Measurements from ENCODE around the gene KIAA0319L. TPM values are rescaled to one million over a fixed set of nuclear protein-coding genes. Genes with fewer than 3 reads are reported as not detected.

Gene KIAA0319L
- polyA plus RNA-seq, 1 donor from 2014 or later = 38.1 TPM

- no peaks in the 10 kb centered on the region for H4K20me1 ChIP-seq (ENCODE audit: insufficient read depth)
- no peak overlapping the region for H3K4me2 ChIP-seq (ENCODE audit: low read length)
- no peaks in the 10 kb centered on the region for H3F3A ChIP-seq (ENCODE audit: insufficient read depth, low read length, poor library complexity, severe bottlenecking)
- no peak overlapping the region for H3K9ac ChIP-seq (ENCODE audit: low read length)
- H3K9me2 ChIP-seq (ENCODE audit: insufficient read depth, low read length) = no peaks in the 10 kb centered on the region
- H3K9me3 ChIP-seq (ENCODE audit: low read length) = no peaks in the 10 kb centered on the region
- no peak overlapping the region for H3K4me3 ChIP-seq (ENCODE audit: low read length)
- TF ChIP-seq EZH2 (IDR thresholded peaks at IDR 0.05; ENCODE audit: borderline replicate concordance, insufficient read depth, low read length, poor library complexity, severe bottlenecking) (no peak), POLR2AphosphoS5 (IDR thresholded peaks at IDR 0.05) (no peak), CTCF (IDR thresholded peaks at IDR 0.05; ENCODE audit: poor library complexity, severe bottlenecking) (no peak), EP300 (conservative IDR thresholded peaks at IDR 0.05; ENCODE audit: poor library complexity, severe bottlenecking) (no peak), RAD21 (conservative IDR thresholded peaks at IDR 0.05) (no peak), MXI1 (conservative IDR thresholded peaks at IDR 0.05; ENCODE audit: poor library complexity, severe bottlenecking) (no peak)
- TF ChIP-seq, protein P1, sequence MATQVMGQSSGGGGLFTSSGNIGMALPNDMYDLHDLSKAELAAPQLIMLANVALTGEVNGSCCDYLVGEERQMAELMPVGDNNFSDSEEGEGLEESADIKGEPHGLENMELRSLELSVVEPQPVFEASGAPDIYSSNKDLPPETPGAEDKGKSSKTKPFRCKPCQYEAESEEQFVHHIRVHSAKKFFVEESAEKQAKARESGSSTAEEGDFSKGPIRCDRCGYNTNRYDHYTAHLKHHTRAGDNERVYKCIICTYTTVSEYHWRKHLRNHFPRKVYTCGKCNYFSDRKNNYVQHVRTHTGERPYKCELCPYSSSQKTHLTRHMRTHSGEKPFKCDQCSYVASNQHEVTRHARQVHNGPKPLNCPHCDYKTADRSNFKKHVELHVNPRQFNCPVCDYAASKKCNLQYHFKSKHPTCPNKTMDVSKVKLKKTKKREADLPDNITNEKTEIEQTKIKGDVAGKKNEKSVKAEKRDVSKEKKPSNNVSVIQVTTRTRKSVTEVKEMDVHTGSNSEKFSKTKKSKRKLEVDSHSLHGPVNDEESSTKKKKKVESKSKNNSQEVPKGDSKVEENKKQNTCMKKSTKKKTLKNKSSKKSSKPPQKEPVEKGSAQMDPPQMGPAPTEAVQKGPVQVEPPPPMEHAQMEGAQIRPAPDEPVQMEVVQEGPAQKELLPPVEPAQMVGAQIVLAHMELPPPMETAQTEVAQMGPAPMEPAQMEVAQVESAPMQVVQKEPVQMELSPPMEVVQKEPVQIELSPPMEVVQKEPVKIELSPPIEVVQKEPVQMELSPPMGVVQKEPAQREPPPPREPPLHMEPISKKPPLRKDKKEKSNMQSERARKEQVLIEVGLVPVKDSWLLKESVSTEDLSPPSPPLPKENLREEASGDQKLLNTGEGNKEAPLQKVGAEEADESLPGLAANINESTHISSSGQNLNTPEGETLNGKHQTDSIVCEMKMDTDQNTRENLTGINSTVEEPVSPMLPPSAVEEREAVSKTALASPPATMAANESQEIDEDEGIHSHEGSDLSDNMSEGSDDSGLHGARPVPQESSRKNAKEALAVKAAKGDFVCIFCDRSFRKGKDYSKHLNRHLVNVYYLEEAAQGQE (IDR thresholded peaks at IDR 0.05; ENCODE audit: borderline replicate concordance) = no peak
- no peaks in the 10 kb centered on the region for H3K36me3 ChIP-seq (ENCODE audit: insufficient read depth, low read length)
- H3K27me3 ChIP-seq (ENCODE audit: insufficient read depth, low read depth, low read length) = no peaks in the 10 kb centered on the region
- H3K79me2 ChIP-seq (replicated peaks; ENCODE audit: insufficient read depth, low read length) = no peaks in the 10 kb centered on the region
- no peak overlapping the region for H3K27ac ChIP-seq (ENCODE audit: low read length)
- H2AFZ ChIP-seq (ENCODE audit: low read depth, low read length) = no peak overlapping the region
Observed at GRCh38 chr1:35432231-35432630, 125.0 kb downstream of the KIAA0319L start.

- no peaks in the 10 kb centered on the region for H3K9me3 ChIP-seq (ENCODE audit: low read length)
- H2AFZ ChIP-seq (ENCODE audit: low read depth, low read length) = no peak overlapping the region
- no peak overlapping the region for H3K4me3 ChIP-seq (ENCODE audit: low read length)
- H3K27ac ChIP-seq (ENCODE audit: low read length) = no peak overlapping the region
- H3F3A ChIP-seq (ENCODE audit: insufficient read depth, low read length, poor library complexity, severe bottlenecking) = no peaks in the 10 kb centered on the region
- no peaks in the 10 kb centered on the region for H3K79me2 ChIP-seq (replicated peaks; ENCODE audit: insufficient read depth, low read length)
- no peak for TF ChIP-seq RAD21 (conservative IDR thresholded peaks at IDR 0.05)
- TF ChIP-seq CTCF (IDR thresholded peaks at IDR 0.05; ENCODE audit: poor library complexity, severe bottlenecking) = no peak
- no peak for TF ChIP-seq POLR2AphosphoS5 (IDR thresholded peaks at IDR 0.05)
- no peak for TF ChIP-seq TAF1 (IDR thresholded peaks at IDR 0.05; ENCODE audit: low read depth)
- TF ChIP-seq MXI1 (conservative IDR thresholded peaks at IDR 0.05; ENCODE audit: poor library complexity, severe bottlenecking) = no peak
- no peak for TF ChIP-seq EP300 (conservative IDR thresholded peaks at IDR 0.05; ENCODE audit: poor library complexity, severe bottlenecking)
- TF ChIP-seq EZH2 (IDR thresholded peaks at IDR 0.05; ENCODE audit: borderline replicate concordance, insufficient read depth, low read length, poor library complexity, severe bottlenecking) = no peak
- TF ChIP-seq, protein P1 (IDR thresholded peaks at IDR 0.05; ENCODE audit: borderline replicate concordance) = no peak
- no peak for TF ChIP-seq SMC3 (conservative IDR thresholded peaks at IDR 0.05; ENCODE audit: poor library complexity)
- H3K4me2 ChIP-seq (ENCODE audit: low read length) = no peak overlapping the region
- H3K27me3 ChIP-seq (ENCODE audit: insufficient read depth, low read depth, low read length) = no peaks in the 10 kb centered on the region
- no peaks in the 10 kb centered on the region for H3K36me3 ChIP-seq (ENCODE audit: insufficient read depth, low read length)
- no peaks in the 10 kb centered on the region for H4K20me1 ChIP-seq (ENCODE audit: insufficient read depth)
- H3K9ac ChIP-seq (ENCODE audit: low read length) = no peak overlapping the region
- no peaks in the 10 kb centered on the region for H3K9me2 ChIP-seq (ENCODE audit: insufficient read depth, low read length)
Observed at GRCh38 chr1:35431173-35431599, 126.0 kb downstream of the KIAA0319L start.
